ENCODE measurements around the gene SYNGR3.
"Not testable (repeated sequence)": the region's sequence is repeated elsewhere in the genome, so short reads cannot be mapped to it uniquely, and the experiment has no call there.

The SYNGR3 gene

DNA sequence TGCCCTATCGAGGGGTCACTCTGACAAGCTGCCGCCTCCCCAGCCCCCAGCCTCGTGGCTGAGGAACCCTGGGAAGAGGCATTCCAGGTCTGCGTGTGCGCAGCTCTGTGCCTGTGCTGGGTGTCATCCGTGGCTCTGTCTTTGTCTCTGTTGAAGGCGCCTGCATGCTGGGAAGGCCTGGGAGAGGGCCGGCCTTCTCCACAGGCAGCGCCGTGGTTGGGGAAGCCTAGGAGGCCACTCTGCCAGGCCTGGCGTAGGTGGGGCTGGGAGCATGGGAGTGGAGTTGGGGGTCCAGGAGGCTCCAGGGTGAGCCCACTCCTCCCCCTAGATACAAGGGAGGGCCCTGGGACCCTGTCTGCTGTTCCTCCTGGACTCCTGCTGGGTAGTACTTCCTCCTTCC lies 40.3 kb downstream of the SYNGR3 start:
- DNase-seq: no peak

DNA sequence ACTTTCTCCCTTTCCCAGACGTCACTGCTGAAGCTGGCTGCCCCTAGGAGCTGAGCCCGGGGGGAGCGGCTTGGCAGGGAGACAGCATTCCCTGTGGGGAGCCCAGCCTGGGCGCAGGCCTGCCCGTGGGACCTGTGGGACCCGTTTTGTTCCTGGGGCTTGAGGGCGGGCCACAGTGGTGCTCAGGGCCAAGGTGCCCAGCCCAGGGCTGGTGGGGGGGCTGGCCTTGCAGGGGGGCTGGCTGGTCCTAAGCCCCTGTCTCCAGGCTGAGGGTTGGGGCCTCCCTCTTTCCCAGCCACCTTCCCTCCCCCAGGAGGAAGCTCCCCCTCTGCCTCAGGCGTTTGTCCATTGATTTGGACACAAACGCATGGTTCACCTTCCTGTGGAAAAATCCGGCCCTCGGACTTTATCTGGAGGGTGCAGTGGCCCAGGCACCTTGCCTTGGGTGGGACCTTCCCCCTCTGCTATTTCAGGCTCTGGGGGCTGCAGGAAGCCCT lies 41.4 kb downstream of the SYNGR3 start:
- DNase-seq: no peak

DNA sequence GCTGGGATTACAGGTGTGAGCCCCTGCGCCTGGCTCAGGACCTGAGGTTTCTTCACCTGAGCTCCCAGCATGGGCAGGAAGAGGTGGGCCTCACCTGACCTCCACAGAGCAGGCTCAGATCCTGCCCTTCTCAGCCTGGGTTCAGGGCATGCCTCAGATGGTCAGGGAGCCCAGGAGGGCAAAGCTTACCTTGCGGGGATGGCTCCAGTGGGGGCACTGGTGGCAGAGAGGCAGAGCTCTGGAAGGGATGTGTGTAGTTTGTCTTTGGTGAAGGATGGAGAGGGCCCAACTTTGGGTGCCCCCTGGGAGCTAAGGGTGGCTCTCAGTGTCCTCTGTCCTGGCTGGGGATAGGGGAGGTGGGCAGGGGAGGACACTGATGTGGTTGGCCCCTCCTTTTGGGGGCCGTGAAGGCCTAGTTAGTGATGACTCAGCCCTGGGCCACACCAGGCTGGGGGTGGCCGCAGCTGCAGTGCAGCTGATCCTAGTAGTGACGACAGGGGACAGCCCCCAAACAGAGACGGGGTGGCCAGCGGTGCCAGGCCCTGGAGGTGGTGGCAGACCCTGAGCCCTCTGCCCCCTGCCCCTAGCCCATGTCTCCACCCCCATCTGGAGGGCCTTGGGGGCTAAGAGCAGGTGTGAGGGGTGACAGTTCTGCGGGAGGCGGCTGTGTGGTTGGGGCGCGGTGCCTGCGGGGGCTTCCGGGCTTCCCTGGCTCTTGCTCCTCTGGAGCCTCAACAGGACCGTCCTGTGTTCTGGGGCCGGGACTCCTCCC lies 42.7 kb downstream of the SYNGR3 start:
- DNase-seq: peak; percentile 40

DNA sequence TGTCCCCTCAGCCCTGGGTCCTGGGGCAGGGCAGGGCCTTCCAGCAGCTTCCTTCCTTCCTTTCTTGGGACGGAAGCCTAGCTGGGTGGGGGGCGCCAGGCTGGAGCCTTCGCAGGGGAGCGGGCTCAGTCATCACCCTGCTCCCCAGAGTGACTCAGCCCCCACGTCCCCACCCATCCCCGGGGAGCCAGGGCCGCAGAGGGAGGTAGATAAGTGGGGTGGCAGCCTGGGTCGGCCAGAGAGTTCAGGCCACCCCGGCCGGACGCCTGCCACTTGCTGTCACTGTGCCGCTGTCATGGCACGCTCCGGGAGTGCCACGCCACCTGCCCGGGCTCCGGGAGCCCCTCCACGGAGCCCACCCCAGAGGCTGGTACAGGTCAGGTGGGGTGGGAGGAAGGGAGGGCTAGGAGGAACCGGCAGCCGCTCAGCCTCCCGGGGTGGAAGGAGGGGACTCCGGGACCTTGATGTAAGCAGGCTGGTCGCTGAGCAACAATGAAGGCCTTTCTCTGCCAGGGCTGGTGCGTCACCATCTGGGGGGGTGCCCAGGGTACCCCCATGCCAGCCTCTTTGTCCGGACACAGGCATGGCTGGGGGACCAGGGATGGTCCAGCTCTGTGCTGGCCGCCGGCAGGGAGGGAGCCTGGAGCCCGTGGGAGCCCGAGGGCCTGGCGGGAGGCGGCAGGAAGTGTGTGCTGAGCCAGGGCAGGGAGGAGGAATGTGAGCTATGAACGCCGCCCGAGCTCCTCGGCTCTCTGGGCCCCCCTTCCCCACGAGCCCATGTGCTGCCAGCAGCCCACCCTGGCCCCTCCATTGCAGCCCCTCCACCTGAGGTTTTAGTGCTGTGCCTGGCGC lies 43.5 kb downstream of the SYNGR3 start:
- DNase-seq: peak; percentile 69

DNA sequence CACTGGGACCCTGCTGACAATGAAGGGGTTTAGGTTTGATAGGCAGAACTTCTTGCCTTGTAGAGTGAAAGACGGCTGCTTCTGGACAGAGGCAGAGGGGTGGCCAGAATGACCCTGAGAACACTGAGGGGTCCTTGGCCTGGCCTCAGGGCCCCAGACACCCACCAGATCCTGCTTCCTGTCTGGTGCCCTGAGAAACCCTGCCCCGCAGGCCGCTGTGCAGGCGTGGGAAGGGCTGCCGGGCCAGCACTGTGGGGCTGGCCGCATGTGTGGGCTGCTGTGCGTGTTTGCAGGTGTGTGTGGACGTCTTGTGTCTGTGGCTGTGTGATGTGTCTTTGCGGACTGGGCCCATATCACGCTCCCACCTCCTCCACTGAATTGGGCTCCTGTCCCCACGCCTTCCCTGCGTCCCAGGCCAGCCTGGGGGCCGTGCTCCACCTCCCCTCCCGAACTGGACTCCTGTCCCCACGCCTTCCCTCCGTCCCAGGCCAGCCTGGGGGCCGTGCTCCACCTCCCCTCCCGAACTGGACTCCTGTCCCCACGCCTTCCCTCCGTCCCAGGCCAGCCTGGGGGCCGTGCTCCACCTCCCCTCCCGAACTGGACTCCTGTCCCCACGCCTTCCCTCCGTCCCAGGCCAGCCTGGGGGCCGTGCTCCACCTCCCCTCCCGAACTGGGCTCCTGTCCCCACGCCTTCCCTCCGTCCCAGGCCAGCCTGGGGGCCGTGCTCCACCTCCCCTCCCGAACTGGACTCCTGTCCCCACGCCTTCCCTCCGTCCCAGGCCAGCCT lies 44.3 kb downstream of the SYNGR3 start:
- not testable (repeated sequence) for DNase-seq

DNA sequence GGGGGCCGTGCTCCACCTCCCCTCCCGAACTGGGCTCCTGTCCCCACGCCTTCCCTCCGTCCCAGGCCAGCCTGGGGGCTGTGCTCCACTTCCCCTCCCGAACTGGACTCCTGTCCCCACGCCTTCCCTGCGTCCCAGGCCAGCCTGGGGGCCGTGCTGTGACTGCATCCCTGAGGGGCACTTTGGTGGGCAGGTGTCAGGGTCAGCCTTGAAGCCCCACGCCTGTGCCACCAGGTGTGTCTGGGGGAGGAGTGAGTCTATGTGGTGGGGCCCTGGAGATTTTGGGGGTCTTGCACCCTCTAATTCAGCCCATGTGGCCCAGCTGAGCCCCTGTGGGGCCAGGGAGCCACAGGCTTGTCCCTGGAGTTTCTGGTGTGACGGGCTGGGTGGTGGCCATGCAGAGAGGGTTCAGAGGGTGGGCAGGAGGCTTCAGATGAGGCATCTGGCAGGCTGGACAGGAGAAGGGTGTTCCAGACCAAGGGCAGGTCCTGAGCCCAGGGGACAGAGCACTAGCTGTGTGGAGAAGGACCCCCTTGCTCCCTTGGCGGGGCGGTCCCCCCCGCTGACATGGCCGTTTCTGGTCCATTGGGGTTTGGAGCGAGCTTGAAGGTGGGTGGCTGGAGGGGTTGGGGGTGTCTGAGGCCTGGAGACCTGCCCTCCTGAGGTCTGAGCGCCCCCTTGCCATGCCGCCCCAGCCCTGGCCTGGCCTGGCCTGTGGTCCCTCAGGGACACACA lies 45.1 kb downstream of the SYNGR3 start:
- no peak for DNase-seq

DNA sequence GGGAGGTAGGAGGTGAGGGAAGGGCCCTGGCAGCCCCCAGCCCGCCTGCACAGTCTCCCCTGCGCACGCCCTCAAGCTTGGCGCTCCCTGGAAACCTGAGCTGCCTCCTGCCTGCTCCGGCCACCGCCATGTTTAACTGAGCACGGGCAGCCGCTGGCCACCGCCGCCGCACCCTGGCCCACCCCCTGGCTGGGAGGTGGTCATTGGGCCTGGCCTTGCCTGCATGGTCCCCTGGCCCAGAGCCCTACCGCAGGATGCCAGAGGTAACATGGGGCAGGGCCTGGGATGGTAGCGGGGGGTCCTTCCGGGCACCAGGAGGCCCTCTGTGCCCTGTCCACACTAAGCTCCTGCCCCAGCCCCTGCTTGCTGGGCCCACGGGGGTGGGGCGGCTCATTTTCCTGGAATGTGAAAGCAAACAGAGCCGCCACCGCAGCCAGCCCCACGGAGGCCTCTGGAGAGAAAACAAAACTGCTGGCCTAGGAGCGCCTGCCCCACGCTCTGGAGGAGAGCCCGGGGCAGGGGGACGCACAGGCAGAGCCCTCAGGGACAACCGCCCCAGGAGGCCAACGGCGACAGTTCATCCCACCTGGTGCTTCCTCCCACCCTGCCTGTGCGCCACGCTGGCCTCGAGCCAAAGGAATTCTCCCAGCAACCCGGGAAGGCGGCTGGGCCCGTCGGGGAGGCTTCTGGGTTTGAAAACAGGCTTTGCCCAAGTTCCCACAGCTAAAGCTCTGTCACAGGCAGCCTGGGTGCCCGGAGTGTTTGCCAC lies 45.8 kb downstream of the SYNGR3 start:
- DNase-seq: peak; percentile 80

DNA sequence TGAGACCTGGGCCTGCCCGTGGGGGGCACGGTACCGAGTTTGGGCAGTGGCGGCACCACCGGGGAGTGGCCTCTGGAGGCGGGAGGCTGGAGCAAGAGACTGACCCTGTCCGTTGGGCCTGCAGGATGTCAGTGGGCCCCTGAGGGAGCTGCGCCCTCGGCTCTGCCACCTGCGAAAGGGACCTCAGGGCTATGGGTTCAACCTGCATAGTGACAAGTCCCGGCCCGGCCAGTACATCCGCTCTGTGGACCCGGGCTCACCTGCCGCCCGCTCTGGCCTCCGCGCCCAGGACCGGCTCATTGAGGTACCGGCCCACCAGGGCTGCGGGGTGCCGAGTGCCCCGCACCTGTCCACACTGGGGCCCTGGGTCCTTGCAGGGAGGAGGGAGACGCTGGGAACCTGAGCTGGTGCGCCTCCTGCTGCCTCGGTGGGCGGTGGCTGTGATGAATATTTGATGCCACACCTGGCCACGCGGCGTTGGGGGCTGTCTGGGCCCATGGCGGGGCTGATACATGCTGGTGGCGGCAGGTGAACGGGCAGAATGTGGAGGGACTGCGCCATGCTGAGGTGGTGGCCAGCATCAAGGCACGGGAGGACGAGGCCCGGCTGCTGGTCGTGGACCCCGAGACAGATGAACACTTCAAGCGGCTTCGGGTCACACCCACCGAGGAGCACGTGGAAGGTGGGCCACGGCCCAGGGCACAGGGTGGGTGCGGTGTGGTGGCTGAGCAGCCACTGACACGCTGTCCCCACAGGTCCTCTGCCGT lies 46.6 kb downstream of the SYNGR3 start:
- no peak for DNase-seq

DNA sequence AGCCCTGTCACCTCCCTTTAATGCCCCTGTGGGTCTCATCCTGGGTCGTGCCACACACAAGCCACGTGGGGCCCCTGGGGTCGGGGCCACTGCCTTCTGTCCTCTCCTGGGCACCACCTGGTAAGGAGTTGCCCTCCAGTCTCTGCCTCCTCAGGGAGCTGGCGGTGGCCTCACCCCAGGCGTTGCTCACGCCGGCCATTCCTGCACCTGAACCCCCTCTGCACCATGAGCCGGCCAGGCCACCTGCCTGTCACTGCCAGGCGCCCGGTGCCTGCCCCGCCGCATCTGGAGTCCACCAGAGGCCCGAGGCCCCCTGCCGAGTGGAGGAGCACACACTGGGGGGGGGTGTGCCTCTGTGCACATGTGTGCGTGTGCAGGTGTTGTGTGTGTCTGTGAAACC lies 47.3 kb downstream of the SYNGR3 start:
- DNase-seq: no peak

DNA sequence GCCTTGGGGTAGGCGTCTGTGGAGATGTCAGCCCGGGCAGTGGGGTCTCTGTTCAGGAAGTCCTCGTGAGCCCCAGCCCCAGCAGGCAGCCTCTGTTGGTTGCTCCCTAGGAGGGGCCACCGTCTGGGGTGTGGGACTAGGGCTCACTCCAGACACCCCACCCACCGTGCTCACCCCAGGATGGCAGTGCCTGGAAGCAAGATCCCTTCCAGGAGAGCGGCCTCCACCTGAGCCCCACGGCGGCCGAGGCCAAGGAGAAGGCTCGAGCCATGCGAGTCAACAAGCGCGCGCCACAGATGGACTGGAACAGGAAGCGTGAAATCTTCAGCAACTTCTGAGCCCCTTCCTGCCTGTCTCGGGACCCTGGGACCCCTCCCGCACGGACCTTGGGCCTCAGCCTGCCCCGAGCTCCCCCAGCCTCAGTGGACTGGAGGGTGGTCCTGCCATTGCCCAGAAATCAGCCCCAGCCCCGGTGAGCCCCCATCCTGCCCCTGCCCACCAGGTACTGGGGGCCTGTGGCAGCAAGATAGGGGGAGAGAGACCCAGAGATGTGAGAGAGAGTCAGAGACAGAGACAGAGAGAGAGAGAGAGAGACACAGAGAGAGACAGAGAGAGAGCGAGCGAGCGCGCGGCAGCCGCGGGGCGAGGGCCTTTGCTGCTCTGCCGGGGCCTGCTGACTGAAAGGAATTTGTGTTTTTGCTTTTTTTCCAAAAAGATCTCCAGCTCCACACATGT lies 48.0 kb downstream of the SYNGR3 start:
- DNase-seq: peak; percentile 66

DNA sequence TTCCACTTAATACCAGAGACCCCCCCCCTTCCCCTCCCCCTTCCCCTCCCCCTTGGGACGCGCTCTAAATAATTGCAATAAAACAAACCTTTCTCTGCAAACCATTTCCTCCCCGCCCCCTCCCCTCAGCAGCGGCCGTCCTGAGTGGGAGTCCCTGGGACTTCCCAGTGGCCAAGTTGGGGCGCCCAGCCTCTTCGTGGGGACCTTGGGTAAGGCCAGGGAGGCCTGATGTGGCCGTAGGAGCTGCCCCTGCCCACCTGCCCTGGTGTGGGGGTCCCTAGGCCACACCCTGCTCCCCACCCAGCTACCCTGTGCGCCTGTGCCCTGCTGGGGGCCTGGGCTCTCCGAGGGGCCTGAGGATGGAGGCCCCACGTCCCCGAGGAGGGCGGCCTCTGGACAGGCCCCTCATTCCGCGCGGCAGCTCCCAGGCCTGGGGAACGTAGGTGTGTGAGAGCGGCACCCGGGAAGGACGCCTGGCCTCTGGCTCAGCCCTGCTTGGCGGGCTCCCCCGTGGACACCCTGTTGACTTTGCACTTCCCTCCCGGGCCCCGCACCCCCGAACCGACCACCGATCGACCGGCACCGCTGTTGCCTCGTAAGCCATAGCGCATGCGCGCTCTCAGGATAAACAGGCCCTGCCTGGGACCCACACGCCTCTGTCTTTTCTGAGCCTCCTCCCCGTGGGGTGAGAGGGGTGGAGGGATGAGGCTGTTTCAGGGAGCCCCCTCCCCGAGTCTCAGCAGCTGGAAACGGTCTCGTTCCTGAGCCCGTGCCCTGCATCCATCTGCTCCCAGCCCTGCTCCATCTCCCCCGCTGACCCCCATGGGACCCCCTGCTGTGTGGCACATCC lies 48.8 kb downstream of the SYNGR3 start:
- no peak for DNase-seq

DNA sequence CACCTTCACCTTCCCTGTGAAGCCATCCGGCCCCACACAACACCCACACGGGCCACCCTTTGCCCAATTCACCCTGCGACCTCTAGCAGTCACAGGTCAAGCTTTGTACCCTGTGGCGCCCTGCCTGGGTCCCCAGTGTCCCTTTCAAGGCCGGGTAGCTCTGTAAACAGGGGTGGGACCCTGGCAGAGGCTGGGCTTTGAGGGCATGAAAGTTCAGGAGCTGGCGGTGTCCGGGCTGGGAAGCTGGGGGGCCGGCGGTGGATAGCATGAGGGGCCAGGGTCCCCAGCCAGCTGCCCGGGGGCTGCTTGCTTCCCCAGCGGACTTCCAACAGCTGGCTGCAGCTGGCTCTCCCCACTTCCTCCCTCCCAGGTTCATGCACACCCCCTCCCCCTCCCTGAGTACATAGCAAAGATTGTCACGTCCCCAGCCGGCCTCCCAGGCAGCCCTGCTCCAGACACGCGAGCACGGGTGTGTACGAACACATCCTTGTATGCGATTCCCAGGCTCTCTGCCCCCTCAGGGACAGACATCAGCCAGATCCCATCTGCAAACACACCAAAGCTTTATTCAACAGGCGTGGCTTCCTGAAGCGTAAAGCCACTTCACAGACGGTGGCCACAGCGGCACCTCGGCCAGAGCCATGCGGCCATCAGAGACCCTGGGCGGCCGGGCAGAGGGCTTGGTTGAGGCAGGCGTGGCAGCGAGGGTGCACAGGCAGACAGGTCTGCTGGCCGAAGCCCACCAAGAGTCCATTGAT lies 49.7 kb downstream of the SYNGR3 start:
- DNase-seq: peak; percentile 86

DNA sequence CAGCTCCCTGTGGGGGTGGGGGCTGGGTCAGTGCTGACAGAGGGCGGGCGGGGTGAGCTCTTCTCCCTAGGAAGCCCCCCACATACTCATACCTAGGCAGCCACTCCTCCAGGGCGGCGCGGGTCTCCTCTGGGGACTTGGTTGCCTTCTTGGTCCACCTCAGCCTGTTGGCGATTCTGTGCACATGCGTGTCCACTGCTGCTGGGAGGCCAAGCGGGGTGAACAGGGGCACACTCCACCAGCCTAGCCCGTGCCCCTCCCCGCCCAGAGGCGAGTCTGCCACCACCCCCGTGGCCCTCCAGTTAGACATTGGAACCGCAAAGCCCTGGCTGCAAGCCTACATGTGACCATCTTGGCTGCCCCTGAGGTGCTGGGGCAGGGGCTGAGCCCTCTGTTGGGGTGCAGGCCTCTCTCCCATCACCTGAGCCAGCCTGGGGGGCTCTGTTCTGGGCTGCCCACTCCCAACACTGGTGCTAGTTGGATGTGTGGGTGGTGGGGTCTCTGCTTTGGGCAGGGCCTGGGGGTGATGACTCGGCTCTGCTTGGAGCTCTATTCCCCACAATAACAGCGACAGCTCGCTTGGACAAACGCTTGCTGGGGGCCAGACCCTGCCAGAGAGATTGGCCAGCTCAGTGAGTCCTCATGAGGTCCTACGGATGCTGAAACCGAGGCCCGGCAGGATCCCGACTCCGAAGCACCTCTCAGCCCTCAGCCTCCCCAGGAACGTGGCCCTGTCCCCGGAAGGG lies 50.4 kb downstream of the SYNGR3 start:
- DNase-seq: no peak

DNA sequence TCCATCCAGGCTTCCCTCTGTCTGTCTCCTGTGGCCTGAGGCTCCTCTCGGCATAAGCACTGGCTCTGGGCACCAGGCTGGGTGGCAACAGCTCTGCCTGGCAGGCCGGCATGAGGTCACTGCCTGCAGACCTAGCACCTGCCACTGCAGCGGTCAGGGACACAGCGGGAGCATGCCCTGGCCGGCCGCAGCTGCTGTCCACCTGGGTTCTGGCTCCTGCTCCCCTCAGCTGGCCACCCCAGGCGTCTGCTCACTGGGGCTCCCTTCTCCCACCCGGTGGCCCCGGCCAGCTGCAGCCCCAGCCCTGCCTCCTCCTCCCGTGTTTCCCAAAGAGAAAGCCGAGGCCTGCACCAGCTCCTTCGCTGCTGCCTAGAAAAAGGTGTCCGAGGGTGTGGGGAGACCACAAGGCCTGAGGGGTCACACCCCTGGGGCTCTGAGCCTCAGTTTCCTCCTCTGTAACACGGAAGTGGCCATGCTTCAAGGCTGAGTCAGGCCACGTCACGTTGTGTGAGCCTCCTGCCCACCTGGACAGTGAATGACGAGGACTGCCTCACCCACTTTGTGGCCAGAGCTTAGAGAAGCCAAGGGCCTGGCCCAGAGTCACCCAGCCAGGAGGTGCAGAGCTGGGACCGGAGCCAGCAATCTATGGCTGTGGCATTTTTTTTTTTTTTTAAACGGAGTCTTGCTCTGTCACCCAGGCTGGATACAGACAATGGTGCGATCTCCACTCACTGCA lies 51.2 kb downstream of the SYNGR3 start:
- DNase-seq: no peak

DNA sequence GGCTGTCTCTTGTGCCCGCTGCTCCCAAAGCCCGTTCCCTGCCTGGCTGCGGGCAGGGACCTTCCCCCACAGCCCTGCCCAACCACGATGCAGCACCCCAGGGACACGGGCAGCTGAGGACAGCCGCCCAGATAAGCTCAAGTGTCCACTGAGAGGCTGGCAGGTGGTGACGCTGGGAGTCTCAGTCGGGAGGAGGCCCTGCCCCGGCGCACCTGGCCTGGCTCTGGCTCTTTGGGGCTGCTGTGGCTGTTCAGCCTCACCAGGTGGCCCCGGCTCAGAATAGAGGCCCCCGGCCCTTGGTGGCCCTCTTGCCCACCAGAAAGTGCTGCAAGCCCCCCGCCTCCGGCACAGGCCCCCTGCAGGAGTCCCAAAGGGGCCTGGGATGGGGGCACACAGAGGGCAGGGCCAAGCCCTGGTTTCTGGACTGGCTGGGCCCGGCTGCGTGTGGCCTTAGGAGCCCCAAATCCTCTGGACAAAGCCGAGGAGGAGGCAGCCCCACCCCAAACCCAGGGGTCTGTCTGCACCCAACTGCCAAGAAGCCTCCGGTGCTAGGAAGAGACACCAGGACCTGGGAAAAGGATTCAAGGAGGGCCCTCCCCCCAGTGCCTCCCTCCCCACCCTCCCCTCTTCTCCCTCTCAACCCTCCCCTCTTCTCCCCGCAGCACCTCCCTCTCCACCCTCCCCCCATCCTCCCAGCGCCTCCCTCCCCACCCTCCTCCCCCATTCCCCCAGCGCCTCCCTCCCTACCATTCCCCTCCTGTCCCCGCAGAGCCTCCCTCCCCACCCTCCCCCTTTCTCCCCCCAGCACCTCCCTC lies 52.6 kb downstream of the SYNGR3 start:
- no peak for DNase-seq

Measured in fibroblast of skin of right biceps (primary cell).